NCI-H510A (cell line): ENCODE results near the gene LIMCH1.

ENCODE experiments used
- DNase-seq: peaks from one replicate; lab custom pipeline; 2025; lab: John Stamatoyannopoulos, UW

Gene LIMCH1

DNA sequence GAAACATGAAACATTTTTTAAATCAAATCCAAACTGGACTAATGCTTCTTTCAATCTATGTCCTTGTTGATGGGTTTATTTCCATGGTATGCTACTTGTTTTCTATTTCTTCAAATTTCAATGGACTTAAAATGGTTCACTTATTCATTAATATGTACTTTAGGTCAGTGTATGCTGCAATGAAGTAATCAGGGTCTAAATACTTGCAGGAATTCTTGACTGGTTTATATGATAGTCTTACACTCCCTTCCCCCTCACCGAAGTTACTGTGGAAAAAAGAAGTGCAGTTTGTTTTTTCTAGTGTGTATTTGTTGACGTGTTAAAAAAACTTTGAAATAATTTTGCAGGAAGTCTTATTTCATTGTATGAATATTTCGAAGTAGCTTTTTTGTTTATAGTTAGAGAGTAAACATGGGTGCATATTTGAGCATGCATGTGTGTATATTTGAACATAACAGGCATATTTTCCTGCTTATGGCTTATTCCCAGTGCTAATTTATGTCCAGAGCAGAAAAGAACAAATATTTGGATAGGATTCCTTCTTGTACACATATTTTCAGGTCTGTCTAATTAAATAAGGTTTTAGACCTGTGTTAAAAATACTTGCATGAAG is 65.0 kb downstream of the LIMCH1 start:
- no peak for DNase-seq

DNA sequence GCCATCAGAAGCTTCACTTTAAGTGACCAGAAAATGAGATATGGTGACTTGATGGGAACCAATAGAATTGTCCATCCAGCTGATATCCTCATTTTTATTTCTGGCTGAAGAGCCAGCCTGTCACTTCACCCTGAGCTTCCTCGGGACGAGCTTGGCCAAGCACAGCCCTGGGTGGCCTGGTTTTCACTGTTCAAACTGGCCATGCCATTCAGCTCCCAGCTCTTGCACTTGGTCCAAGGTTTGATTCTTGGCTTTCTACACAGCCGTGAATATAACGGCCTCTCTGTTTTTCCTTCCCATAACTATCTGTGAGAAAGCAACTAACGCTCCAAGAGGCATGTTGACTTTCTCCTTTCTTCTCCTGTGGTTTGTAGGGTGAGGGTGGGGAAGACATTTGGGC is 71.9 kb downstream of the LIMCH1 start:
- DNase-seq, result no peak

DNA sequence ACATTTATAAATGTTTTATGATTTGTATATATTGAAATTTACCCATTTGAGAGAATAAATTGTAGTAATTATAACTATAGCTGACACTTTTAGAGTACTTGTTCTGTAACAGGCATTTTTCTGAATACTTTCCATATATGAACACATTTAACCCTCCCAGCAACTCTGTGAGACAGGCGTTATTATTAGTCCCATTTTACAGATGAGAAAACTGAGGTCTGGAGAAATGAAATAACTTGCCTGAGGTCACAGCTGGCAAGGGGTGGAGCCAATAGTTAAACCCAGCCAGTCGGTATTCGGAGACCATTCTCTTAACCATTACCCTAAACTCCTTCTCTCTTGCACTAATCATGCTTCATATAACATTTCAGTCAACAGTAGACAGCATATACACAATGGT is 72.5 kb downstream of the LIMCH1 start:
- DNase-seq, result no peak

GRCh38 chr4:41611124-41611838 is 73.3 kb downstream of the LIMCH1 start:
- DNase-seq, result no peak

DNA sequence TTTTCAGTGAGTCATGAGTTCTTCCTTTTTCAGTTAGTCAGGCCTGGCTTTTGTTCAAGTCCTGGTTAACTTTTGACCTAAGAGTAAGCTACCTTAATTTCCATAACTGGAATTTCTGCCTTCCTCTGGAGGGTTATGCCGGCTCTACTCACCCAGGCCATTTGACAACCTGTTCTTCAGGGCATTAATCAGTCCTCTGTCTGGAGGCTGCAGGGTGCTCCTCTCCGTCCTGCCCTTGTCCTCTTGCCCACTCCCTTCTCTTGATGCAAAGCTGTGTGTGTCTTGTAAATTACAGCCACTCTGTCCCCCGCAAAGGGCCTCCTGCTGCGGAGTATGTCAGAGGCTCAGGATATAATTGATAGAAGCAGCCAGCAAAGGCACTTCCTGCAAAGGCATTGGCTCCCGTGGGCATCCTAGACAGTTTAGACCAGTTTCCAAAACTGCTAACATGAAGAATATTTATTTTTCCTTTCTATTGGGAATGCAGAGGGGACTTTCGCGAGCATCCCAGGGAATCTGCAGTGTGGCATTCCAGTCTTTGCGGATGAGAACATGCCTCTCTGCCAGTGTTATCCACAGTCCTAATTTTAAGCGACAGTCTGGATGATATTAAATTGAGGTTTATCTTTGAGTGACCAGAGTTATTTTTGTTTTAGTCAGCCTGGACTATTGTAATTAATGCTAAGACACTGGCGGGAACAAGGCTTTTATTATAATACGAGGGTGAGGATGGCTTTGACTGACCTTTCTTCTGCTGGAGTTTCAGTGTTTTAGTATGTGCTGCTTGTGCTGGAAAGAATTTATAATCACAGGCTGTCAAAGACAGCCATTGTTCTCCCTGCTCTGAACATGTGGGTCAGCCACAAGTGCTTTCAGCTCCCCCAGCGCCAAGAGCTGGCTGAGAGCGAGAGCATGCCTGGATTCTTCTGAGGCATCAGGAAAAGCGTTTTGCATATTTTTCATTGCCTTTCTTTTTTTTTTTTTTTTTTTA is 74.2 kb downstream of the LIMCH1 start:
- peak; percentile 28 for DNase-seq

DNA sequence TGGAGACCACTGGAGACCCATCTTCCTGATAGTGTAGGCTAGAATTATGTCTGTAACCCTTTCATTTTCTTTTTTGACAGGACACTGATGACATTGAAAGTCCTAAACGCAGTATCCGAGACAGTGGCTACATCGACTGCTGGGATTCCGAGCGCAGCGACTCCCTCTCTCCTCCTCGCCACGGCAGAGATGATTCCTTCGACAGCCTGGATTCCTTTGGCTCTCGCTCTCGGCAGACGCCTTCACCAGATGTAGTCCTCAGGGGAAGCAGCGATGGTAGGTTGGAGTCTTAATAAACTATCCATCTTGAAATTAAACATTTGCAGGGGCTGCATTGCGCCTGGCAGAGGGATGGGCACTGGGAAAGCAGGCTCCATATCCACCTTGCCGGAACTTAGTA is 75.4 kb downstream of the LIMCH1 start:
- DNase-seq, result no peak

- no peak for DNase-seq
These were observed 75.9 kb downstream of the LIMCH1 start for GRCh38 chr4:41613821-41614220.

- no peak for DNase-seq
These were observed 76.6 kb downstream of the LIMCH1 start for GRCh38 chr4:41614519-41614918.

DNA sequence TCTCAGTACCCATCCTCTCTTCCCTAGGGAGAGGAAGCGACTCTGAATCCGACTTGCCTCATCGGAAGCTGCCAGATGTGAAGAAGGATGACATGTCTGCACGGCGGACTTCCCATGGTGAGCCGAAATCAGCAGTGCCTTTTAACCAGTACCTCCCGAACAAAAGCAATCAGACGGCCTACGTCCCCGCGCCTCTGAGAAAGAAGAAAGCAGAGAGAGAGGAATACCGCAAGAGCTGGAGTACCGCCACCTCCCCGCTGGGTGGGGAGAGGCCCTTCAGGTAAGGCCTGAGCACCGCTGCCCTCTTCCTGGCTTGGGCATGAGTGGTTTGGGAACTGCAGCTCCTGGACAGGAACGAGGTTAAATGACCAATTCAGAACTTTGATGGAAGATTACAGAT is 81.2 kb downstream of the LIMCH1 start:
- no peak for DNase-seq

DNA sequence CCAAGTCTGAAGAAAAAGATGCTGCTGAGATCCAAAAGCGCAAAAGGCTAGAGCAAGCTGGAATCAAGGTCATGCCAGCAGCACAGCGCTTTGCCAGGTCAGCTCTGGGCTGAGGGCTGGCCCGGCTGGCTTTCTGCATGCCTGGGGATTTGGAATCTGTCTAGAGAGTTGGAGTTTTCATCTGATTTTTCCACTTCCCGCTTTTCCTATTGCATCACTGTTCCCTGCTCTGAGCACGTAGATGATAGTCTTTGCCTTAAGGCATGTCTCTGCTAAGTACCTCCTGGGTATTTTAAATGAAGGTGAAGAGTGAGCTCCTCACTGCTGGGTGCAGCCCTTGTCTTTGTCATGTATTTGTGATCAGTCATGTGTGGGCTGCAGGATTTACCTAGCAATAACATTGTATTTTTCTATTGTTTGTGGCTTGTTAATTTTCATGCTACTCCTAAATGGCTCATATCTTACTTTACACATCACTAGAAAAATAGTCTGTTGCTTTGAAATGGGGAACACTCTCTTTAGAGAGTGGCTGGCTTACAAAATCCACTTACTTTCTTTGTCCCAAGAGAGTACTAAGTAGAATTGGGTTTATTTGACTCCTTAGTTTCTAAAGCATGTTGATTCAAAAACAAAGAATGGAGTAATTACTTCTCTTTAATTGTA is 82.8 kb downstream of the LIMCH1 start:
- DNase-seq, result no peak

DNA sequence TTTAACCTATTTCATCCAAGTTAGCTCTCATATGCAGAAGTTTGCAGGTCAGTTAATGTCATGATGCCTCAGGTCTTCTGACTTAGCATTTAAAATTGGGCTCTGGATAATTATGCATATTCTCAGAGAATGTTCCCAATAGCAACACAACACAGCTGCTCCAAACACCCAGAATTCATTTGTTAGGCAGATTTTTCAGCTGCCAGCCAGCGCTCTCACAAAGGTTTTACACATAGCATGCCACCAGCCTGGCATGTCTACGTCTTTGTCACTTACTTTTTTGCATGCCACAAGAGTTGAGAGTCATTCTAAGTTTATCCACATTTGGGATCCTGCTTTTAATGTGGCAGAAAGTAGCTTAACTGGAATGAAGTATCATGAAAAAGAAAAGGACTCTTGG is 84.8 kb downstream of the LIMCH1 start:
- no peak for DNase-seq

DNA sequence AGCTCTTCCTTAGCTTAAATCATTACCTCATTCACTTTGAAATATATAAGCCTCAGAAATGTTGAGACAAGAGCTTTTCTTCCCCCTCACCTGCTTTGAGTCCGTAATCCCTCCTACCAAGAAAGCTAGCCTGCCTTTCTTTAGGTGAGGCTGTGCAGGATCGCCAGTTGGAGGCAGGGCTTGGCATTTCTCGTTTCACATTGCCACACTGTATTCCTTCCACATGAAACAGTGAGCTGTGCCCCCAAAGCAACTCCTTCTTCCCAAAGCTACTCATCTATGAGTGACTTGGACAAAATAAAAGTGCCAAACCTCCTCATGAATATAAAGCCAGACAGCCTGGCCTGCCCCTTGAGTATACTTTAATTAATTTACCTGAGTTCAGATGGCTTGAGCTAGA is 86.8 kb downstream of the LIMCH1 start:
- DNase-seq, result no peak

GRCh38 chr4:41625531-41625930 is 87.6 kb downstream of the LIMCH1 start:
- DNase-seq, result no peak

GRCh38 chr4:41628936-41629335 is 91.0 kb downstream of the LIMCH1 start:
- DNase-seq, result no peak

GRCh38 chr4:41631523-41631922 is 93.6 kb downstream of the LIMCH1 start:
- DNase-seq, result no peak

GRCh38 chr4:41632481-41633073 is 94.6 kb downstream of the LIMCH1 start:
- DNase-seq, result no peak

DNA sequence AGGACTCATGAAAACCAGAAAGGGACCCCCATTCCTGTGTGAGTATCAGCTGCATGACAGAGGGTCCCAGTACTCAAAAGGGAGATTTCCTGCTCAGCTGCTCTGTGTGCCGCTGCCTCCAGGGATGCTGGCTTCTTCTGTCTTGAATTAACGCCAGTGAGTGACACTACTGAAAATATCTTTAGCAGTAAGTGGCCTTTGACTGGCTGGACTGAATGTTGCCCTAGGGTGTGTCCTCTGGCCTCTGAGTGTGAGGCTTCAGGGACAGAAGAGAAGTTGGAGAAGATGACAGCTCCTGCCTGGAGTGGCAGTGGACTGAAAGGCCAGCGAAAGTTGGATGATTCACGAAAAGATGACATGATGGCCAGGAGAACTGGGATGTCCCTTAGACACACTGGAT is 95.4 kb downstream of the LIMCH1 start:
- DNase-seq, result no peak

- no peak for DNase-seq
These were observed 97.5 kb downstream of the LIMCH1 start for GRCh38 chr4:41635441-41635840.

DNA sequence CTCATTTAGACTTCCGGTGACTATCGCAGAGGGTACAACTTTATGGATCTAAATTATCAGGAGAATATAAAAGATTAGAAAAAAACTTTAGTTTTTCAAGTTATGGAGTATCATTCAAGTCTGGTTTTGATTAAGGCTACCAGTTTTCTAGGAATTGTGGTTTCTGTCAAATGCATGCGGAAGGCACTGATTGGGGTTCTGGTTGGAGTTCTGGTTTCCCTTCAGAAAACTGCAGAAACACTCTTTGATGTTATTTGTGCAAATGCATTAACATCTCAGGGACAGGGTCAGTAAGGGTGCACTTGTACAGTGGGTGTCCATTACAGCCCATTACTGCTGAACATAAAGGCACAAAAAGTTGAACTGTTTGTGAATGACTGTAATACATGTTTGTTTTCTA is 100.2 kb downstream of the LIMCH1 start:
- DNase-seq, result no peak

DNA sequence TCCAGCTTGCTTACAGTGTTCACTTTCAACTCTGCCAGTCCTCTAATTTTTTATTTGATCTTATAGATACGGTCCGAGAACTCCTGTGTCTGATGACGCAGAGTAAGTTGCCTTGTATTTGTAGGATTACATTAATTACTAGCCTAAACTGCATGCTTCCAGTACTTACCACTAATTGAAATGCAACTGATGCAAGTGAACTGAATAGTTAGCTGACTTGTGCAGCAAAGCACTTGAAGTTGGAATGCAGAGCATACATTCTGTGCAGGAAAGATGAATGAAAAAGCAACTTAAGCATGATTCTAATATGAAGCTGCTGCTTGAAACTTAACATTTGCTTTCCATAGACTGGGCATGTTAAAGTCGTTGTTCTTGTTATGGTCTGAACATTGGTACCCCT is 100.9 kb downstream of the LIMCH1 start:
- no peak for DNase-seq

GRCh38 chr4:41639291-41639690 is 101.3 kb downstream of the LIMCH1 start:
- DNase-seq, result no peak

DNA sequence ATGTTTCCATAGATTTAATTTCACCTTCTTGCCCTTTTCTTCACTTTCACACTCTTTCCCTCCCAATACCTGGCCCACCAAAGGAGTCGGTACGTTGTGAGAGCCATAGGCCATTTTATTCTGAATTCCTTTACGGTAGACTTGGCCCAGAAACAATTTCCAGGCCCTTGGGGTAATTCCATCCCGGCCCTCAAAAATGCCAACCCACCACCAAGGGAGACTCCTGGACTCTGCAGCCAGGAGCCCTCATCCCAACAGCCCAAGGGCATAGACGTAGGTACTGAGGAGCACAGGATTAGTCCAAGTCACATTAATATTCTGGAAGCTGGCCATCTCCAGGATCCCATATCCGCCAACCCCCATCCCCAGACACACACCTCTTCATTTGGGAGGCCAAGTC is 102.9 kb downstream of the LIMCH1 start:
- DNase-seq, result no peak
